Chondrocyte (in vitro differentiated cells): ENCODE results near the gene HTATSF1. TPM values are rescaled to one million over a fixed set of nuclear protein-coding genes. Genes with fewer than 3 reads are reported as not detected.

Source experiments
- DNase-seq: peaks from one replicate; pipeline ENCODE4 v3.0.0; 2021; ENCODE audit warnings: mixed read lengths, low spot score
- H3K27ac Mint-ChIP-seq: one replicate; pipeline ENCODE4 v1.8.0; 2021; ENCODE audit warnings: mild to moderate bottlenecking, moderate library complexity, mixed read lengths; ENCODE audit not compliant: unreplicated experiment
- H3K27me3 Mint-ChIP-seq: 2 replicates; pipeline ENCODE4 v1.8.0; 2021; ENCODE audit warnings: low read depth, mixed read lengths
- H3K36me3 Mint-ChIP-seq: 2 replicates; pipeline ENCODE4 v1.8.0; 2021; ENCODE audit warnings: low read depth, mixed read lengths
- H3K4me1 Mint-ChIP-seq: 2 replicates; pipeline ENCODE4 v1.8.0; 2021; ENCODE audit warnings: low read depth, mild to moderate bottlenecking, mixed read lengths
- H3K4me3 Mint-ChIP-seq: one replicate; pipeline ENCODE4 v1.8.0; 2021; ENCODE audit warnings: mild to moderate bottlenecking, moderate library complexity, mixed read lengths; ENCODE audit not compliant: unreplicated experiment
- H3K9me3 Mint-ChIP-seq: 2 replicates; pipeline ENCODE4 v1.8.0; 2021; ENCODE audit warnings: low read depth, mixed read lengths
- CTCF ChIP-seq: fragments of 200-600 bp; sonication (generic); IDR thresholded peaks from 2 replicates; pipeline ENCODE4 v1.5.0; 2021; ENCODE audit warnings: antibody characterized with exemption, mild to moderate bottlenecking, moderate library complexity
- total RNA-seq: library from RNA; stranded (reverse); gene quantifications from 3 replicates; pipeline ENCODE4 v1.2.1, GENCODE V29; 2021

The HTATSF1 gene
- total RNA-seq, 1 donor from 2014 or later: 29.4 TPM

- no peak overlapping the region for H3K4me3 Mint-ChIP-seq
- H3K27ac Mint-ChIP-seq: no peak overlapping the region
- no peak for DNase-seq
- no peaks in the 10 kb centered on the region for H3K36me3 Mint-ChIP-seq
- peaks cover 16% of the 10 kb centered on the region for H3K4me1 Mint-ChIP-seq
- no peak for TF ChIP-seq CTCF
- H3K27me3 Mint-ChIP-seq: peaks cover 8% of the 10 kb centered on the region
- no peaks in the 10 kb centered on the region for H3K9me3 Mint-ChIP-seq
Measured at GRCh38 chrX:136495043-136495442, 2.3 kb upstream of the HTATSF1 start.

- Mint-ChIP-seq H3K4me3 (peak overlapping the region; percentile 86), H3K27me3 (no peaks in the 10 kb centered on the region), H3K9me3 (no peaks in the 10 kb centered on the region), H3K27ac (peak overlapping the region; percentile 97), H3K4me1 (peaks cover 16% of the 10 kb centered on the region), H3K36me3 (no peaks in the 10 kb centered on the region)
- TF ChIP-seq CTCF: no peak
- DNase-seq: no peak
Measured at GRCh38 chrX:136496186-136496763, 1.1 kb upstream of the HTATSF1 start.

- no peaks in the 10 kb centered on the region for H3K9me3 Mint-ChIP-seq
Measured at GRCh38 chrX:136496764-136497555, 432 bp upstream of the HTATSF1 start.

GRCh38 chrX:136519069-136519468 is 21.7 kb downstream of the HTATSF1 start:
- no peaks in the 10 kb centered on the region for H3K36me3 Mint-ChIP-seq
- H3K27ac Mint-ChIP-seq: no peak overlapping the region
- DNase-seq: no peak
- no peak for TF ChIP-seq CTCF
- no peaks in the 10 kb centered on the region for H3K27me3 Mint-ChIP-seq
- H3K9me3 Mint-ChIP-seq: peaks cover 6% of the 10 kb centered on the region
- H3K4me3 Mint-ChIP-seq: no peak overlapping the region
- H3K4me1 Mint-ChIP-seq: no peaks in the 10 kb centered on the region

More at GRCh38 chrX:136496764-136497555, 432 bp upstream of the HTATSF1 start:
- no peak for DNase-seq
- peak overlapping the region; percentile 97 for H3K27ac Mint-ChIP-seq
- no peaks in the 10 kb centered on the region for H3K27me3 Mint-ChIP-seq
- peak overlapping the region; percentile 88 for H3K4me3 Mint-ChIP-seq
- TF ChIP-seq CTCF: no peak
- H3K36me3 Mint-ChIP-seq: no peaks in the 10 kb centered on the region
- H3K4me1 Mint-ChIP-seq: peaks cover 16% of the 10 kb centered on the region

- peaks cover 8% of the 10 kb centered on the region for H3K4me1 Mint-ChIP-seq
- no peaks in the 10 kb centered on the region for H3K27me3 Mint-ChIP-seq
- no peak for DNase-seq
- H3K27ac Mint-ChIP-seq: no peak overlapping the region
- H3K9me3 Mint-ChIP-seq: peaks cover 9% of the 10 kb centered on the region
- H3K4me3 Mint-ChIP-seq: no peak overlapping the region
- H3K36me3 Mint-ChIP-seq: no peaks in the 10 kb centered on the region
- no peak for TF ChIP-seq CTCF
Measured at GRCh38 chrX:136523770-136524169, 26.4 kb downstream of the HTATSF1 start.
